GM18498 (cell line): Measurements from ENCODE around the gene RXFP3.

Source experiments
- ATAC-seq: cut with Tn5 transposase; IDR thresholded peaks from one replicate; pipeline ENCODE4 v1.9.1; 2021; ENCODE audit warnings: mild to moderate bottlenecking, moderate library complexity; ENCODE audit not compliant: unreplicated experiment

Gene RXFP3

DNA sequence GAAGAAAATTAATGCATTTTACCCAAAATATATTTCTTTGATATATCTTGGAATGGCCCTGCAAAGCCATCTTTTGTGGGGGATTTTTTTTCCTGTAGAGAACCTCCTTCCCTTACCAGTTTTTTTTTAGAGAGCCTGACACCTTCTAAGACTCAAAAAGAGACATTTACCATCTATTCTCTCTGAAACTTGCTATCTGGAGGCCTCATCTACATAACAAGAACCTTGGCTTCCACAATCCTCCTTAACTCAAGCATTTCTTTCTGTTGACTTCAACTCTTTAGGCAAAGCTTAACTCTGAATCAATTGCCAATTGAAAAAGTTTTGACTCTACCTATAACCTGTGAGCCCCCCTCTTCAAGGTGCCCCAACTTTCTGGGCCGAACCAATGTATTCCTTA lies 42.1 kb downstream of the RXFP3 start:
- ATAC-seq = no peak

DNA sequence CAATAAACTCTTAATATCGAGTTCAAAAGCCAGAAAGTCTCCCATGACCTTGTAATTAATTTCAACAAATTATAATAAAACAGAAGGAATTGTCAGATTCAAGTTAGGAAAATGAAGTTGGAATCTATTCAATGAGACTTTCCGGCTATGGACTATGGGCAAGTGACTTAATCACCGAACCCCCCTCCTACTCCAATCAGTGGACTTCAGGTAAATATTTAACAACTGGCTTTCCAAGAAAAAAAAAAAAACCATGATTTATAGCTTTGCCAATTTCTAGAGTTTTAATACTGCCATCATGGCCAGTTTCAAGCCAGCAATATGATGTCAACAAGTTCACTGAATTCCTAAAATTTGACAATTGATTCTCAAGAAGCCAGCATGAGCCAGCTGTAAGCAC lies 43.8 kb downstream of the RXFP3 start:
- no peak for ATAC-seq

DNA sequence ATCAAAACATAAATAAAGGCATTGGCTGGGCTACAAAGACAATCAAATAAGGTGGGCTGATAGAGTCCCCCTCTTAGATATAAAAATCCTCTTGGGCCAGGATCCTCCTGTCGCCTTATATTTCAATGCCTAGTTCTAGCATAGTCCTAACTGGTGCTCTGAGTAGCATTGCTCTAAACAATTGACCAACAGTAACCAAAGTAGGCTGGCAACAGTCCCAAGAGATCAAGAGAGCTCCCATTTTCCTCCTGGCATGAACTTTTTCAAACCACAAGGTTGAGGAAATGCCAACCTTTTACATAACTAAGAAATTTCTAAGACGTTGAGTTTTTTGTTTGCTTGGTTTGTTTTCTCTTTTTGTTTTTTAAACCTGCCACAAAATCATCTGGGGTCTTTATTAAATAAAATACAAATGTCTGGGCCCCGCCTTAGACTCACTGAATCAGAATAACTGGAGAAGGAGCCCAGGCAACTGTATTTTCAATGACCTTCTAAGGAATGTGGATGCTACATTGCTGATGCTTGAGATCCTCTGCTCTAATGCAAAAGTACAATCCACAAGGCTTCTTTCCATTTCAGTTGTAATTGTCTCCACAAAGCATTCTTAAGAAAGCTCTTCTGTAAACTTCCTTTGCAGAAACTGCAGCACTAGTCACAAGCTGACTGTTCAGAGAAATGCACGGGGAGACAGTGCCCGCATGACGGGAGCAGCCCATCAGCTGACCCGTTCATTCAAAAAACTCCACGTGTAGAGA lies 45.4 kb downstream of the RXFP3 start:
- no peak for ATAC-seq

GRCh38 chr5:33984178-33984577 lies 48.0 kb downstream of the RXFP3 start:
- no peak for ATAC-seq

- no peak for ATAC-seq
Measured at GRCh38 chr5:33984671-33985124, 48.5 kb downstream of the RXFP3 start, which contains the start of gene SLC45A2. TSS of gene SLC45A2 (minus strand) at chr5:33984693. CDS start at chr5:33984583, 110 bp downstream.

DNA sequence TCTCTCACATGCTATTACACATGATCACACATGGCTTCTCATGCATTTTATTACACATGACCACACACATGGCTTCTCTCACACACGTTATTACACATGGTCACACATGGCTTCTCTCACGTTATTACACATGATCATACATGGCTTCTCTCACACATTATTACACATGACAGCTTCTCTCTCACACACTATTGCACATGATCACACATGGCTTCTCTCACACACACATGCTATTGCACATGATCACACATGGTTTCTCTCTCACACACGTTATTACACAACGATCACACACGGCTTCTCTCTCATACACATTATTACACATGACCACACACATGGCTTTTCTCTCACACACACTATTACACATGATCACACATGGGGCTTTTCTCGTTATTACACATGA lies 49.3 kb downstream of the RXFP3 start:
- no peak for ATAC-seq
